ENCODE results near the gene BRINP3.

DNA sequence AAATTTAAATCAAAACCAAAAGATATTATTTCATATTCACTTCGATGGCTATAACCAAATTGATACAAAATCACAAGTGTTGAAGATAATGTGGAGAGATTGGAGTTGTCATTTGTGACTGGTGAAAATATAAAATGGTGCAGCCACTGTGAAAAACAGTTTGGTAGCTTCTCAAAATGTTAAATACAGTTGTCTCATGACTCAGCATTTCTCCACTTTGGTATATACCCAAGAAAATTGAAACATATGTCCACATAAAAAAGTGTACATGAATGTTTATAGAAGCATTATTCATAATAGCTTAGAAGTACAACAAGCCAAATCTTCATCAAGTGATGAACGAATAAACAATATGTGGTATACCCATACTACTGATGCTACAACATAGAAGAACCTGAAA lies 318.5 kb downstream of the BRINP3 start:
- TF ChIP-seq, protein P1, sequence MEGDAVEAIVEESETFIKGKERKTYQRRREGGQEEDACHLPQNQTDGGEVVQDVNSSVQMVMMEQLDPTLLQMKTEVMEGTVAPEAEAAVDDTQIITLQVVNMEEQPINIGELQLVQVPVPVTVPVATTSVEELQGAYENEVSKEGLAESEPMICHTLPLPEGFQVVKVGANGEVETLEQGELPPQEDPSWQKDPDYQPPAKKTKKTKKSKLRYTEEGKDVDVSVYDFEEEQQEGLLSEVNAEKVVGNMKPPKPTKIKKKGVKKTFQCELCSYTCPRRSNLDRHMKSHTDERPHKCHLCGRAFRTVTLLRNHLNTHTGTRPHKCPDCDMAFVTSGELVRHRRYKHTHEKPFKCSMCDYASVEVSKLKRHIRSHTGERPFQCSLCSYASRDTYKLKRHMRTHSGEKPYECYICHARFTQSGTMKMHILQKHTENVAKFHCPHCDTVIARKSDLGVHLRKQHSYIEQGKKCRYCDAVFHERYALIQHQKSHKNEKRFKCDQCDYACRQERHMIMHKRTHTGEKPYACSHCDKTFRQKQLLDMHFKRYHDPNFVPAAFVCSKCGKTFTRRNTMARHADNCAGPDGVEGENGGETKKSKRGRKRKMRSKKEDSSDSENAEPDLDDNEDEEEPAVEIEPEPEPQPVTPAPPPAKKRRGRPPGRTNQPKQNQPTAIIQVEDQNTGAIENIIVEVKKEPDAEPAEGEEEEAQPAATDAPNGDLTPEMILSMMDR (conservative IDR thresholded peaks at IDR 0.05; ENCODE audit: low read depth, low read length), result no peak
- no peak for TF ChIP-seq EZH2 (IDR thresholded peaks at IDR 0.05; ENCODE audit: borderline replicate concordance, low read depth, low read length, poor library complexity, severe bottlenecking)
